Osteocyte (in vitro differentiated cells): ENCODE measurements around the gene STARD5. TPM values are rescaled to one million over a fixed set of nuclear protein-coding genes. Genes with fewer than 3 reads are reported as not detected.

Source experiments
- DNase-seq: peaks from one replicate; pipeline ENCODE4 v3.0.0; 2021; ENCODE audit warnings: mixed read lengths; ENCODE audit not compliant: unreplicated experiment; ENCODE audit errors: extremely low spot score
- H3K27ac Mint-ChIP-seq: one replicate; pipeline ENCODE4 v1.8.0; 2021; ENCODE audit warnings: mild to moderate bottlenecking, mixed read lengths; ENCODE audit not compliant: unreplicated experiment
- H3K27me3 Mint-ChIP-seq: one replicate; pipeline ENCODE4 v1.8.0; 2021; ENCODE audit warnings: mixed read lengths; ENCODE audit not compliant: unreplicated experiment
- H3K36me3 Mint-ChIP-seq: one replicate; pipeline ENCODE4 v1.8.0; 2021; ENCODE audit warnings: mixed read lengths; ENCODE audit not compliant: unreplicated experiment
- H3K4me1 Mint-ChIP-seq: one replicate; pipeline ENCODE4 v1.8.0; 2021; ENCODE audit warnings: mixed read lengths; ENCODE audit not compliant: unreplicated experiment
- H3K4me3 Mint-ChIP-seq: one replicate; pipeline ENCODE4 v1.8.0; 2021; ENCODE audit warnings: mild to moderate bottlenecking, moderate library complexity, mixed read lengths; ENCODE audit not compliant: unreplicated experiment
- H3K9me3 Mint-ChIP-seq: one replicate; pipeline ENCODE4 v1.8.0; 2021; ENCODE audit warnings: mixed read lengths; ENCODE audit not compliant: unreplicated experiment
- CTCF ChIP-seq: fragments of 200-600 bp; sonication (generic); IDR thresholded peaks from 2 replicates; pipeline ENCODE4 v1.5.0; 2021; ENCODE audit warnings: antibody characterized with exemption, mild to moderate bottlenecking, moderate library complexity
- total RNA-seq: library from RNA; stranded (reverse); gene quantifications from 2 replicates; pipeline ENCODE4 v1.2.1, GENCODE V29; 2021

Gene STARD5
- total RNA-seq, 1 donor from 2014 or later: 1.3 TPM

GRCh38 chr15:81346611-81347010, 22.7 kb upstream of the STARD5 start:
- Mint-ChIP-seq H3K27ac (no peak overlapping the region), H3K36me3 (no peaks in the 10 kb centered on the region), H3K4me3 (no peak overlapping the region), H3K9me3 (no peaks in the 10 kb centered on the region), H3K27me3 (peaks cover 53% of the 10 kb centered on the region), H3K4me1 (no peaks in the 10 kb centered on the region)
- TF ChIP-seq CTCF: no peak
- DNase-seq: no peak

- Mint-ChIP-seq H3K27ac (no peak overlapping the region), H3K9me3 (no peaks in the 10 kb centered on the region), H3K36me3 (no peaks in the 10 kb centered on the region), H3K4me1 (peaks cover 12% of the 10 kb centered on the region), H3K27me3 (peaks cover 46% of the 10 kb centered on the region), H3K4me3 (no peak overlapping the region)
- TF ChIP-seq CTCF: no peak
- peak; percentile 13 for DNase-seq
These were observed 19.4 kb upstream of the STARD5 start for GRCh38 chr15:81343371-81343770.

- peaks cover 32% of the 10 kb centered on the region for H3K27me3 Mint-ChIP-seq
- no peak for TF ChIP-seq CTCF
- no peaks in the 10 kb centered on the region for H3K36me3 Mint-ChIP-seq
- H3K27ac Mint-ChIP-seq: no peak overlapping the region
- peaks cover 23% of the 10 kb centered on the region for H3K4me1 Mint-ChIP-seq
- no peak overlapping the region for H3K4me3 Mint-ChIP-seq
- no peaks in the 10 kb centered on the region for H3K9me3 Mint-ChIP-seq
- DNase-seq: peak; percentile 25
These were observed 17.4 kb upstream of the STARD5 start for GRCh38 chr15:81341351-81341750.

- no peak overlapping the region for H3K4me3 Mint-ChIP-seq
- peak; percentile 53 for DNase-seq
- no peak for TF ChIP-seq CTCF
- H3K4me1 Mint-ChIP-seq: peaks cover 23% of the 10 kb centered on the region
- no peaks in the 10 kb centered on the region for H3K9me3 Mint-ChIP-seq
- H3K27ac Mint-ChIP-seq: no peak overlapping the region
- peaks cover 27% of the 10 kb centered on the region for H3K27me3 Mint-ChIP-seq
- H3K36me3 Mint-ChIP-seq: no peaks in the 10 kb centered on the region
These were observed 15.9 kb upstream of the STARD5 start for GRCh38 chr15:81339851-81340250.

- Mint-ChIP-seq H3K27ac (no peak overlapping the region), H3K4me1 (peaks cover 23% of the 10 kb centered on the region), H3K4me3 (no peak overlapping the region), H3K9me3 (no peaks in the 10 kb centered on the region), H3K36me3 (no peaks in the 10 kb centered on the region), H3K27me3 (peaks cover 22% of the 10 kb centered on the region)
- no peak for TF ChIP-seq CTCF
- DNase-seq: peak; percentile 13
These were observed 15.4 kb upstream of the STARD5 start for GRCh38 chr15:81339321-81339720.
